GM12874 (cell line): ENCODE data around the gene BICRA.

Experiments
- TF ChIP-seq, protein P1 (sequence below): IDR thresholded peaks from 2 replicates; pipeline ENCODE4 v1.5.1; 2011; ENCODE audit warnings: low read depth, mild to moderate bottlenecking, control low read depth, low read length, moderate library complexity; ENCODE audit not compliant: insufficient read depth

Gene BICRA

DNA sequence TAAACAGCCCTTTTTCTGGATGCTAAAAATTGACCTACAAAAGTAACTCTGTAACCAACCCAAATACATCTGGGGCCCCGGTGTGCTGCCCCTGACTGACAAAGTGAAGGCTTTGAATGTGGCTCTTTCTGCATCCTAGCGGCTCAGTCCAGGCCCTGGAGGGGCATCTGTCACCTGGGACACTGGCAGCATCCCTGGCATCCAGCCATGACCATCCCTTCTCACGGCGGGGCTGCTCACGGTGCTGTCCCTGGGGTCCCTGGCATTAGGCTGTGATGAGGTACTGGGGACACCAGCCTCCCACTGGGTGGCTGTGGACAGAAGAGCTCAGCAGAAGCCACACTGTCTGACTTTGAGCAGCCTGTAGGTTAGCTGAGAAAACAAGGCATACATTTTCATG, 34.3 kb downstream of the BICRA start:
- TF ChIP-seq, protein P1, sequence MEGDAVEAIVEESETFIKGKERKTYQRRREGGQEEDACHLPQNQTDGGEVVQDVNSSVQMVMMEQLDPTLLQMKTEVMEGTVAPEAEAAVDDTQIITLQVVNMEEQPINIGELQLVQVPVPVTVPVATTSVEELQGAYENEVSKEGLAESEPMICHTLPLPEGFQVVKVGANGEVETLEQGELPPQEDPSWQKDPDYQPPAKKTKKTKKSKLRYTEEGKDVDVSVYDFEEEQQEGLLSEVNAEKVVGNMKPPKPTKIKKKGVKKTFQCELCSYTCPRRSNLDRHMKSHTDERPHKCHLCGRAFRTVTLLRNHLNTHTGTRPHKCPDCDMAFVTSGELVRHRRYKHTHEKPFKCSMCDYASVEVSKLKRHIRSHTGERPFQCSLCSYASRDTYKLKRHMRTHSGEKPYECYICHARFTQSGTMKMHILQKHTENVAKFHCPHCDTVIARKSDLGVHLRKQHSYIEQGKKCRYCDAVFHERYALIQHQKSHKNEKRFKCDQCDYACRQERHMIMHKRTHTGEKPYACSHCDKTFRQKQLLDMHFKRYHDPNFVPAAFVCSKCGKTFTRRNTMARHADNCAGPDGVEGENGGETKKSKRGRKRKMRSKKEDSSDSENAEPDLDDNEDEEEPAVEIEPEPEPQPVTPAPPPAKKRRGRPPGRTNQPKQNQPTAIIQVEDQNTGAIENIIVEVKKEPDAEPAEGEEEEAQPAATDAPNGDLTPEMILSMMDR: no peak

DNA sequence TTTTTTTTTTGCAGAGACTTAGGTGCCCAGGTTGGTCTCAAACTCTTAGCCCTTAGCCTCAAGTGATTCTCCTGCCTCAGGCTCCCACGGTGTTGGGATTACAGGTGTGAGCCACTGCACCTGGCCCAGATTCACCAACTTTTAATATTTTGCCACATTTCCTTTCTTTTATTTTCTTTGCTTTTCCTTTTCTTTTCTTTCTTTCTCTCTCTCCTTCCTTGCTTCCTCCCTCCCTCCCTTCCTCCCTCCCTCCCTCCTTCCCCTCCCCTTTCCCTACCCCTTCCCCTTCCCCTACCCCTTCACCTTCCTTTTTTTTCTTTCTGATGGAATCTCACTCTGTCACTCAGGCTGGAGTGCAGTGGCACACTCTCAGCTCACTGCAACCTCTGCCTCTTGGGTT, 35.3 kb downstream of the BICRA start:
- TF ChIP-seq, protein P1: no peak

DNA sequence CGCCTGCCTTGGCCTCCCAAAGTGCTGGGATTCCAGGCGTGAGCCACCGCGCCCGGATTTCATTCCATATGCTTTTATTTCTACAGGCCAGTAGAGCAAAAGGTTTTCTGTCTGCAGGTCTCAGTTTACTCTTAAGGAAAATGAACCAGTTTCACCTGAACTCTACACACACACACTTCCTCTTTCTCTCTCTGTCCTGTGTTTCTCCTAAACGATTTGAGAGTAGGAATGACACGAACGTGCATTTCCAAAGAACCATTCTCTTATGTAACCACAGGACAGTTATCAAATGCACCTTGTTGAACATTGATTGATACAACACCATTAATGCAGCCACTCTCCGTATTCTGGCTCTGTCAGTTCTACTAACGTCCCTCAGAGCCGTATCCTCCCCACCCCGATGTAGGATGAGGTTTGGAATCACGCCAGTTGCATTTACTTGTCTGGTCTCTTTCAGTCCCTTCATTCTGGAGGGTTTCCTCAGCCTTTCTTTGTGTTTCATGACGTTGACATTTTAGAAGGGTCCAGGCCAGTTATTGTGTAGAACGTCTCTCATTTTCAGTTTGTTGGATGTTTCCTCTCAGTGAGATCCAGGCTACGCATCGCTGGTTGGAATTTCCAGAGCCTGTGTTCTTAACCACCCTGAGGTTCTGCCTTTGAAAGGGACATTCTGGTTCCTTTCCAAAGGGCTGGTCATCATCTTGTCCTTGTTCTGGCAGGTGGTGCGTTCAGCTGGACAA, 36.0 kb downstream of the BICRA start:
- TF ChIP-seq, protein P1: no peak

DNA sequence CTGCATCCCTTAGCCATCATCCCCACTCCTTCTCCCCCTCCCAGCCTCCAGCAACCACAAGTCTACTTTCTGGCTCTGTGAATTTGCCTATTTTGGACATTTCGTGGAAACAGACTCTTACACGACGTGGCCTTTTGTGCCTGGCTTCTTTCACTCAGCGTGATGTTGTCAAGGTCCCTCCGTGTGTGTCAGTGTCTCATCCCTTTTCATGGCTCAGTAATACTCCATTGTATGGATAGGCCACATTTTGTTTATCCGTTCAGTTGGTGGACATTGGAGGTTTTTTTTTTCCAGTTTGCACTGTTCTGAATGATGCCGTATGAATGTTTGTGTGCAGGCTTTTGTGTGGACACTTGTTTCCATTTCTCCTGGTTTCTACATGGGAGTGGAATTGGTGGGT, 38.0 kb downstream of the BICRA start:
- TF ChIP-seq, protein P1: no peak

DNA sequence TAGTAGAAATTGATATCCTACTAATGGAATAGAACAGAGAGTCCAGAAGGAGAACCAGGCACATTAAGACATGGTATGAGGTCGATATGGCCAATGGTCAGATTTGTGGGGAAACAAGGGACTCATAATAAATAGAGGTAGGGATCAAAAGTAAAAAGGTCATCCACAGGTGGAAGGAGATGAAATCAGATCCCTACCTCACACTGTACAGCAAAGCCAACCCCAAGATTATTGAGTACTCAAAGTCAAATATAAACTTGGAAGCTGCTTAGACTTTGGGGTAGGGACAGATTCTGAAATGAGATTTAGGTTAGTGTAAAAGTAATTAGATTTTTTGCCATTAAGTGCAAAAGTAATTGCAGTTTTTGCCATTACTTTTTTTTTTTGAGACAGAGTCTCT, 40.7 kb downstream of the BICRA start:
- TF ChIP-seq, protein P1: no peak

DNA sequence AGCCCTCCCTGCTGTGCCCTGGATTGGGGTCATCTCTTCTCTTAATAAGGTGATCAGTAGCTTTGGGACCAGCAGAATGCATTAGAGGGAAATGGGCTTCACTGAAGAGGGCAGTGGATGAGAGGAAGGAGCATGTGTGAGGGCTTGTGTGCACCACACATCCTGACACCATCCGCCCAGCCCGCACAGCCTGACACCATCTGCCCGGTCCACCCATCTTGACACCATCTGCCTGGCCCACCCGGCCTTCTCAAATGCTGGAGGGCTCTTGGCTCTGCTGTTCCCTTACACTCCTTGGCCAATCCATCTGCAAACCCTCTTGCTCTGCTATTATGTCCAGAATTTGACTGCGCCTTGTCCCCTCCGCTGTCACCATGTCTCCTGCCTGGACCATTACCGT, 41.8 kb downstream of the BICRA start:
- TF ChIP-seq, protein P1: no peak

DNA sequence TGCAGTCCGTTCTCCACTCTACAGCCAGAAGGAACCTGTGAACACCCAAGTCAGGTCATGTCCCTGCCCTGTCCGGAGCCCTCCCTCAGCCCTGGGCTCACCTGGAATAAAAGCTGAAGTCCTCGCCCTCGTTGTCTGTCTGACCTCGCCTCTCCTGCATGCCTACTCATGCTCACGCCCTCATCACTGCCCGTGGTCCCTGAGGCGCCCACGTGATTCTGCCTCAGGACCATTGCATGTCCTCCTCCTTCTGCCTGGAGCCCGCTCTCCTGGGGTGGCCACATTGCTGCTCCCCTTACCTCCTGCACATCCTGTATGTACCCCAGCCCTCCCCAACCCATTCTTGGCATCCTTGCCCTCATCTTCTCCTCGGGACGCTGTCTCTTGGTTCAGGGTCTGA, 42.2 kb downstream of the BICRA start:
- TF ChIP-seq, protein P1: no peak

DNA sequence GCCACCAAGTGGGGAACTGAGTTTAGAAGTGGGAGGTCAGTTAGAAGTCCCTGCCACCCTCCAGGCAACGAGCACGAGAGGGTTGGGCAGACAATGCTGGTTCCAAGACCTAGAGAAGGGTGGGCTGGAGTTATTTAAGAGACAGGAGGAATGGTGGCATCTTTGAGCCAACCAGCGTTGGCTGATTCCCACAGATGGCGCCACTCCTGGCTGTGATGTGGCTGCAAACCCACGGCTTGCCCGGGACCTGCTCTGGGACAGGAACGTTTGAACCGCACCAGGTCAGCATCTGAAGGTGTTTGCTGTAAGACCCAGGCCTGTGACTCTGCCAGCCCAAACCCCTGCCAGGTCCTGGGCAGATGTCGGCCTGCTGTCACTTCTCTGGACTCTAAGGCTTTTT, 42.8 kb downstream of the BICRA start:
- TF ChIP-seq, protein P1: no peak
